Muscle layer of colon (tissue), 2 donors: ENCODE measurements around the gene MSMO1.

Source experiments
- H3K27ac ChIP-seq: one replicate; pipeline ENCODE4 v1.7.0; 2013; ENCODE audit warnings: low read depth, mild to moderate bottlenecking, low read length, moderate library complexity
- H3K27me3 ChIP-seq, 2 donors: one replicate each; pipeline ENCODE4 v1.7.0; 2013; ENCODE audit warnings: low read length in 2 of 2, mild to moderate bottlenecking in 2 of 2; ENCODE audit not compliant: insufficient read depth in 2 of 2, control insufficient read depth in 1 of 2
- H3K36me3 ChIP-seq: one replicate; pipeline ENCODE4 v1.7.0; 2013; ENCODE audit warnings: mild to moderate bottlenecking, low read length; ENCODE audit not compliant: insufficient read depth
- H3K4me1 ChIP-seq: one replicate; pipeline ENCODE4 v1.7.0; 2013; ENCODE audit warnings: mild to moderate bottlenecking, low read length; ENCODE audit not compliant: insufficient read depth
- H3K4me3 ChIP-seq, 2 donors: one replicate each; pipeline ENCODE4 v1.7.0; 2013; ENCODE audit warnings: low read length in 2 of 2, low read depth in 1 of 2, mild to moderate bottlenecking in 1 of 2, moderate library complexity in 1 of 2
- H3K9ac ChIP-seq: one replicate; pipeline ENCODE4 v1.7.0; 2013; ENCODE audit warnings: low read length
- H3K9me3 ChIP-seq: one replicate; pipeline ENCODE4 v1.7.0; 2013; ENCODE audit warnings: mild to moderate bottlenecking, low read length
- donor health status: abdominal sarcoma.
- donor health status: Adenocarcinoma of cecum.

The MSMO1 gene

DNA sequence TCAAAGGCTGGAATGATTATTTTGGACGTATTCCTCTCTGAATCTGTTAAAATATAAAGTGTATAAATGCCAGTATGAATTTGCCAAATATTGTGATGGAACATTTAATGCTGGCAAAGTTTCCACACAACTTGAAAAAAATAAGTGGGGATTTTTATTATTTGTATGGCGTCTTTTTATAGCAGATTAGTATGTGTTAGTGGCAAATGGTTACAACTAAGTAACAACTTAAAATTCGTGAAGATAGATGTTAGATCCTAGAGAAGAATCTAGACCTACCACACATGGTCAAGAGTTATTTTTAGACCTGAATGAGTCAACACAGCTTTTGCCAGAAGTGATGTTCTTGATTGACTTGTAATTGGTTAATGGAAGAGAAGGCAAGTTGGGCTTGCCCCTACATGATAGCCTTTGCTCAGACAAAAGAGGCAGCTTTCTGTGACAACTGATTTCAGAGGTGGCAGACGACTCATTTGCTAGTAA lies 56.2 kb downstream of the MSMO1 start:
- Histone ChIP-seq H3K27ac (no peak overlapping the region), H3K4me1 (peaks cover under 1% of the 10 kb centered on the region)

DNA sequence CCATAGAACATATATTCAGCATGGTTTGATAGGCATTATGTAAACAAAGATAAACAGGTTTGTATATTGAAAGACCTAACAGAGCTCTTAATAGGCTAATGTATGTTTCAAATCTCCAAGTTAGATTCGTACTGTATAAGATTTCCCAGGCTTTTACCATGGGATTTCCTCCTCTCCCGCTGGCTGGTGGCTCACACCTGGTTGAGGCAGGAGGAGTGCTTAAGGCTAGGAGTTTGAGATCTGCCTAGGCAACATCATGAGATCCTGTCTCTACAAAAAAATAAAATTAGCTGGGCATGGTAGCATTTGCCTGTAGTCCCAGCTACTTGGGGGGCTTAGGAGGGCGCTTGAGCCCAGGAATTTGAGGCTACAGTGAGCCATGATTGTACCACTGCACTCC lies 56.7 kb downstream of the MSMO1 start:
- H3K27ac ChIP-seq, result no peak overlapping the region

More for the DNA sequence above, 56.2 kb downstream of the MSMO1 start:
- Histone ChIP-seq H3K36me3 (no peaks in the 10 kb centered on the region), H3K27me3 (no peaks in the 10 kb centered on the region), H3K4me3 (no peak overlapping the region), H3K9me3 (no peaks in the 10 kb centered on the region), H3K9ac (no peak overlapping the region)

GRCh38 chr4:165384598-165384997 lies 57.1 kb downstream of the MSMO1 start:
- Histone ChIP-seq H3K9me3 (no peaks in the 10 kb centered on the region), H3K4me1 (no peaks in the 10 kb centered on the region), H3K4me3 (no peak overlapping the region), H3K36me3 (no peaks in the 10 kb centered on the region), H3K27ac (no peak overlapping the region), H3K27me3 (no peaks in the 10 kb centered on the region), H3K9ac (no peak overlapping the region)

More for the DNA sequence above, 56.7 kb downstream of the MSMO1 start:
- no peak overlapping the region for H3K4me3 ChIP-seq
- no peak overlapping the region for H3K9ac ChIP-seq
- H3K27me3 ChIP-seq, result no peaks in the 10 kb centered on the region
- no peaks in the 10 kb centered on the region for H3K36me3 ChIP-seq
- H3K4me1 ChIP-seq, result no peaks in the 10 kb centered on the region
- H3K9me3 ChIP-seq, result no peaks in the 10 kb centered on the region

GRCh38 chr4:165385126-165385525 lies 57.7 kb downstream of the MSMO1 start:
- no peak overlapping the region for H3K4me3 ChIP-seq
- H3K4me1 ChIP-seq, result no peaks in the 10 kb centered on the region
- H3K9ac ChIP-seq, result no peak overlapping the region
- no peaks in the 10 kb centered on the region for H3K36me3 ChIP-seq
- no peaks in the 10 kb centered on the region for H3K27me3 ChIP-seq
- H3K9me3 ChIP-seq, result no peaks in the 10 kb centered on the region
- no peak overlapping the region for H3K27ac ChIP-seq

DNA sequence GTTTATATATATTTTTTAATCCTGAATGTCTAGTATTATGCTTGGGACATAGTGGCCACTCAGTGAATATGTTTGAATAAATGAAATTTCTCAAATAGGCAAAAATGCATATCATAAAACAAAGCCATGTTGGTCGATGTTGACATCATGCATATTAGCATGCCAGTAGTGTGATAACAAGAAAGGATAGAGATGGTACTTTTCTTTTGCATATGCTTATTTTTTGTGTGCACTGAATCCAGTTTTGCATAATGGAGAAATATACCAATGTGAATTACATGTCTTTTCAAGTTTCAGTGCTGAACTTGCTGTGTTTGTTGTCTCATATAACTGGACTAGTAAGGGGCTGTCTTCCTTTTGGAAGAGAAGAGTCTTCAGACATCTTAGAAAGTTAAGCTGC lies 58.9 kb downstream of the MSMO1 start:
- no peaks in the 10 kb centered on the region for H3K36me3 ChIP-seq
- no peak overlapping the region for H3K9ac ChIP-seq
- no peak overlapping the region for H3K4me3 ChIP-seq
- H3K27ac ChIP-seq, result no peak overlapping the region
- no peaks in the 10 kb centered on the region for H3K27me3 ChIP-seq
- H3K9me3 ChIP-seq, result no peaks in the 10 kb centered on the region
- H3K4me1 ChIP-seq, result no peaks in the 10 kb centered on the region

- Histone ChIP-seq H3K9me3 (no peaks in the 10 kb centered on the region), H3K27ac (no peak overlapping the region), H3K4me3 (no peak overlapping the region), H3K9ac (no peak overlapping the region), H3K36me3 (no peaks in the 10 kb centered on the region), H3K27me3 (no peaks in the 10 kb centered on the region), H3K4me1 (peaks cover 2% of the 10 kb centered on the region)
Observed at GRCh38 chr4:165388756-165389155, 61.3 kb downstream of the MSMO1 start.
